GM18507 (cell line): ENCODE results near the gene CLIC1.
A peak's percentile ranks its signal among the peaks of the same experiment; 100 is the strongest.

Experiments used
- DNase-seq: peaks from one replicate; pipeline ENCODE4 v3.0.0; 2011; ENCODE audit warnings: low read depth; ENCODE audit not compliant: insufficient read length; ENCODE audit errors: extremely low spot score
- FAIRE-seq: peaks from 2 replicates; lab custom pipeline; 2011; peaks lifted over from hg19 to GRCh38; lab: Jason Lieb, UNC

CLIC1 gene

DNA sequence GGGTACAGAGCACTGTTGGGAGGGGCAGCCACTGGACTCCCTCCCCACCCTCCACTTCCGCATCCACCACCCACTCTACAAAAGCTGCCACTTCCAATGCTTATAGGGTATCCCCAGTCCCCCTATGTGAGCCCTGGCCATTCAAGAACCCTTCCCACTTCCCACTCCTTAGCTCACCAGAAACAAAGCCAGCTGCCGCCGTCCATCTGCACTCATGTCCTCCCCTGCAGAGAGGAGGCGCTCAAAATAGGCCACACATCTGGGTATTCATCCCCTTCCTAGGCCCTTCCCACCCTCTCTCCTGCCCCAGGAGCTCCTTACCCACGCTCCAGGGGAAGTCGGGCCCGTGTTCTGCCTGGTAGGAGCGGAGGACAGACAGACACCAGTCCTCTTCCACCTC is 49.0 kb downstream of the CLIC1 start:
- FAIRE-seq, result no peak
- DNase-seq, result no peak

DNA sequence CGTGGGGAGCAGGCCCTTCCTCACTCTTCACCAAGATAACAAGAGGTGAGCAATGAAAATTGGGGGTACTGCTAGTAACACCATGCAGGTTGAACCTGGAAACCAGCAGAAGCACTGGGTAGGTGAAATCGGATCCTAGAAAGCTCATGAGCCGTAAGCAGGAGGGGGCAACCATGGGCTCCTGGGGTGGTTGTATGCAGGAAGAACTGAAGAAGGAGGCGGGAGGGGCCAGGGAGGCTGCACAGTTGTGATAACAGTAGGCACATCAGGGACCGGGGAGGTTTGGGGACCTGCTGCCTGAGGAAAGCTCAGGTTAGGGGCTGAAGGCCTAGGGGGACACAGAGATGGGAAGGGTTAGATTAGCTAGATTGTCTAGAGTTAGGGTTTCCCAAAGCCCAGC is 49.8 kb downstream of the CLIC1 start:
- FAIRE-seq (no peak), DNase-seq (no peak)

DNA sequence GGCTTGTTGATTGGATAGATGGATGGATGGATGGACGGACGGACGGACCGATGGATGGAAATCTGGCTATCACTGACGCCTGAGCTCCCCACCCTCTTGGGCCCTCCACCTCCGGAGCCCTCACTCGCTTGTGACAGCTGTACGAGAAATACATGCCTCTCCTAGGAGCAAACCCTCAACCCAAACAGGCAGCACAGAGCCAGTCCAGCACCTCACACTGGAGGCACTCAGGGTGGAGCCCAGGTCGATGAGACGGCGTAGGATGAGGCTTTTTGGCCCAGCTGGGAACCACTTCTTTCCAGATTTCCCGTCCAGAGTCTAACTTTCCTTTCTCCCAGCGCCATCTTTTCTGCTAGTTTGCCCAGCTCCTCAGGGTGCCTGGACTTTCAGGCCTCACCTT is 52.7 kb downstream of the CLIC1 start:
- no peak for DNase-seq
- no peak for FAIRE-seq

DNA sequence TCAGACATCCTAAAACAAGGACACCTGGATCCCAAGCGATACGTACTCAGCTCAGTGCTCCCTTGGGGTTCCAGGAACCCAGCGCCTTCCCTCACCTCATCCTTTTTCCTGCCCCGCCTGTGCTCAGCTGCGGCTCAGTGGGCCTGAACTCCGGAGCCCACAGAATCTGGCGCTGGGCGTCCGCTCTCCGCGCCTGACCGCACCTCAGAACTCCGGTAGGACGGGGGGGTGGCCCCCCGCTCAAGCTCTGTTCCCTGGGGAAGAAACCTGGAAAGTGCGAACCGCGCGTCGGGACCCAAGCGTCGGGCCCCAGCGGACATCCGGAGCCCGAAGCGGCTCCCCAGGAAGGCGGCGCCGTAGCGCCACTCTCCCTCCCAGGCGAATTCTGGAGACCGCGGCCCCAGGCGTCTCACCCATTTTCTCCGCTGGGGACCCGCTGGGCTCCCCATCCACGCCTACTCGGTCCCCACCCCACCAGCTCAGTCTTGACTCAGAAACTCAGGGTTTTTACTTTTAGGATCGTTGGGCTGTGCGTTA is 55.1 kb downstream of the CLIC1 start:
- DNase-seq (no peak), FAIRE-seq (peak; percentile 50)
